ENCODE results near the gene COQ8B.
"Not testable (repeated sequence)": the region's sequence is repeated elsewhere in the genome, so short reads cannot be mapped to it uniquely, and the experiment has no call there.

DNA sequence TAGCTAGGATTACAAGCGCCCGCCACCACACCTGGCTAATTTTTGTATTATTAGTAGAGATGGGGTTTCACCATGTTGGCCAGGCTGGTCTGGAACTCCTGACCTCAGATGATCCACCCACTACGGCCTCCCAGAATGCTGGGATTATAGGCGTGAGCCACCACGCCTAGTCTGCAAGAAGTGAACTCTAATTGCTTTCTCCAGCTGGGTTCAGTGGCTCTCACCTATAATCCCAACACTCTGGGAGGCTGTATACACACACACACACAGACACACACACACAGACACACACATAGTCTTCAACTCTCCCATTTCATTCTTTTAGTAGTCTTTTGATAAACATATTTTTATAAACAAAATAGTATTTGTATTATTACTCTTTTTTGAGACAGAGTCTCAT is 13.4 kb upstream of the COQ8B start:
- not testable (repeated sequence) for TF ChIP-seq POLR2A (IDR thresholded peaks at IDR 0.05)
- TF ChIP-seq, protein P1, sequence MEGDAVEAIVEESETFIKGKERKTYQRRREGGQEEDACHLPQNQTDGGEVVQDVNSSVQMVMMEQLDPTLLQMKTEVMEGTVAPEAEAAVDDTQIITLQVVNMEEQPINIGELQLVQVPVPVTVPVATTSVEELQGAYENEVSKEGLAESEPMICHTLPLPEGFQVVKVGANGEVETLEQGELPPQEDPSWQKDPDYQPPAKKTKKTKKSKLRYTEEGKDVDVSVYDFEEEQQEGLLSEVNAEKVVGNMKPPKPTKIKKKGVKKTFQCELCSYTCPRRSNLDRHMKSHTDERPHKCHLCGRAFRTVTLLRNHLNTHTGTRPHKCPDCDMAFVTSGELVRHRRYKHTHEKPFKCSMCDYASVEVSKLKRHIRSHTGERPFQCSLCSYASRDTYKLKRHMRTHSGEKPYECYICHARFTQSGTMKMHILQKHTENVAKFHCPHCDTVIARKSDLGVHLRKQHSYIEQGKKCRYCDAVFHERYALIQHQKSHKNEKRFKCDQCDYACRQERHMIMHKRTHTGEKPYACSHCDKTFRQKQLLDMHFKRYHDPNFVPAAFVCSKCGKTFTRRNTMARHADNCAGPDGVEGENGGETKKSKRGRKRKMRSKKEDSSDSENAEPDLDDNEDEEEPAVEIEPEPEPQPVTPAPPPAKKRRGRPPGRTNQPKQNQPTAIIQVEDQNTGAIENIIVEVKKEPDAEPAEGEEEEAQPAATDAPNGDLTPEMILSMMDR (IDR thresholded peaks at IDR 0.05) = not testable (repeated sequence)
